GM18909 (cell line): ENCODE measurements around the gene NOTO.
"Not testable (repeated sequence)": the region's sequence is repeated elsewhere in the genome, so short reads cannot be mapped to it uniquely, and the experiment has no call there.

Experiments used
- ATAC-seq: cut with Tn5 transposase; IDR thresholded peaks from one replicate; pipeline ENCODE4 v1.9.1; 2021; ENCODE audit warnings: mild to moderate bottlenecking; ENCODE audit not compliant: unreplicated experiment, poor library complexity

Gene NOTO

GRCh38 chr2:73202156-73203054, at the start of gene NOTO:
Gene NOTO, plus strand, starts transcription at chr2:73202574. Its CDS starts 93 bp downstream, at chr2:73202667.
- no peak for ATAC-seq

- no peak for ATAC-seq
Observed at GRCh38 chr2:73156539-73157124, 45.7 kb upstream of the NOTO start.

- no peak for ATAC-seq
Observed at GRCh38 chr2:73162856-73163391, 39.5 kb upstream of the NOTO start.

- no peak for ATAC-seq
Observed at GRCh38 chr2:73163483-73164367, 38.6 kb upstream of the NOTO start.

GRCh38 chr2:73165978-73166377, 36.4 kb upstream of the NOTO start:
- ATAC-seq, result not testable (repeated sequence)

GRCh38 chr2:73166813-73167212, 35.6 kb upstream of the NOTO start:
- ATAC-seq, result not testable (repeated sequence)

- ATAC-seq, result not testable (repeated sequence)
Observed at GRCh38 chr2:73168348-73168747, 34.0 kb upstream of the NOTO start.

- ATAC-seq, result not testable (repeated sequence)
Observed at GRCh38 chr2:73170341-73170740, 32.0 kb upstream of the NOTO start.

GRCh38 chr2:73172963-73173362, 29.4 kb upstream of the NOTO start:
- ATAC-seq, result no peak

- ATAC-seq, result no peak
Observed at GRCh38 chr2:73173781-73174180, 28.6 kb upstream of the NOTO start.

GRCh38 chr2:73174244-73174643, 28.1 kb upstream of the NOTO start:
- no peak for ATAC-seq

- no peak for ATAC-seq
Observed at GRCh38 chr2:73174941-73175662, 27.3 kb upstream of the NOTO start.

- peak; percentile 38 for ATAC-seq
Observed at GRCh38 chr2:73175663-73176204, 26.6 kb upstream of the NOTO start.

GRCh38 chr2:73176205-73176880, 26.0 kb upstream of the NOTO start:
- no peak for ATAC-seq

- peak; percentile 86 for ATAC-seq
Observed at GRCh38 chr2:73176881-73177644, 25.3 kb upstream of the NOTO start.

GRCh38 chr2:73177645-73178255, 24.6 kb upstream of the NOTO start:
- ATAC-seq, result peak; percentile 3

GRCh38 chr2:73185965-73186364, 16.4 kb upstream of the NOTO start:
- ATAC-seq, result no peak

- ATAC-seq, result no peak
Observed at GRCh38 chr2:73187549-73187948, 14.8 kb upstream of the NOTO start.
